AG10803 (cell line): Measurements from ENCODE around the gene CINP.

Experiments
- DNase-seq: peaks from one replicate; pipeline ENCODE4 v3.0.0; 2010; ENCODE audit warnings: low read depth
- H3K4me3 ChIP-seq: 2 replicates; pipeline ENCODE4 v1.5.1; 2011; ENCODE audit warnings: mild to moderate bottlenecking, low read length, control low read depth
- CTCF ChIP-seq: conservative IDR thresholded peaks from 2 replicates; pipeline ENCODE4 v1.5.1; 2011; ENCODE audit warnings: mild to moderate bottlenecking, low read length, control low read depth, inconsistent platforms

CINP gene

GRCh38 chr14:102344485-102344884 is 18.2 kb downstream of the CINP start:
- no peak for DNase-seq
- no peak for TF ChIP-seq CTCF
- no peak overlapping the region for H3K4me3 ChIP-seq

DNA sequence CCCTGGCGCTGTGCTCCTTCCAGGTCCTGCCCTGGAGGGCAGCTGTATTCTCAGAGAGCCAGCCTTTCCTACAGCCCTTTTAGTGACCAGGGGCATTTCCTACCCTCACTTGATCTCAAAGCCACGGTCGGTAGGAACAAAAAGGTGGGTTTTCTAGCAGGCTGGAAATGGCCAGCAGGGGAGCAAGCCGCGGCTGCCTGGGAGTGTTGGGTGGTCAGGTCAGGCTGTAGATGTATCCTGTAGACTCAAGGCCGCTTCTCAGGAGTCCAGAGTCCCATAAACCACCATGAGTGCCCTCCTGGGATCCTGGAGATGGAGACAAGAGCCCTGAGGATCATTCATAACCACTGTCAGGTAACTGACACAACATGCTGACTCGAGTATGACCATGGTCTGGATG is 18.6 kb downstream of the CINP start:
- no peak for DNase-seq
- no peak overlapping the region for H3K4me3 ChIP-seq
- TF ChIP-seq CTCF = no peak

DNA sequence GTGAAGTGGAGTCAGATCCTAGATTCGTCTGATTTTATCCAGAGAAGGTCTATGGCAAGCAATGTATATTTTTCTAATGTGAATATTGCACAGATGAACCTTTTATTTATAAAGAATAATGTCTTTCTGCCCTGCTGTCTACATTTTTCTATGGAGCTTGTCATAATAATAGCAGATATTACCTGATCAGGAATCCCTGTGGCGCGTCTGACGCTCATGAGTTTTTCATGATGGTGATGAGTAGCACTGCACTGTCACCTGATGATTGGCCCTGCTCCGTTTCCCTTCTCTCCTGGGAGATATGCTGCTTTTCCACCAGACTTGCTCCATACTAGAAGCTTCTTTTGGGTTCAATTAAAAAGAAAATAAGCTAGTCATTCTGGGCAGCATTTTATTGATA is 20.5 kb downstream of the CINP start:
- no peak for TF ChIP-seq CTCF
- no peak overlapping the region for H3K4me3 ChIP-seq
- no peak for DNase-seq

DNA sequence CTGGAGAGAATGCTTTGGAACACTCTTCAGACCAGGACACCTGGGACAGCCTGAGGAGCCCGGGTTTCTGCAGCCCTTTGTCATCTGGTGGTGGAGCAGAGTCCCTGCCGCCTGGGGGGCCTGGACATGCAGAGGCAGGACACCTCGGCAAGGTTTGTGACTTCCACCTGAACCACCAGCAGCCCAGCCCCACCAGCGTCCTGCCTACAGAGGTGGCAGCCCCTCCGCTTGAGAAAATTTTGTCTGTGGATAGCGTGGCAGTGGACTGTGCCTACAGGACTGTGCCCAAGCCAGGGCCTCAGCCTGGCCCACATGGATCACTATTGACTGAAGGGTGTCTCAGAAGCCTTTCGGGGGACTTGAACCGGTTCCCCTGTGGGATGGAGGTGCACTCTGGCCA is 21.1 kb downstream of the CINP start:
- no peak for DNase-seq
- TF ChIP-seq CTCF = no peak
- H3K4me3 ChIP-seq = no peak overlapping the region

DNA sequence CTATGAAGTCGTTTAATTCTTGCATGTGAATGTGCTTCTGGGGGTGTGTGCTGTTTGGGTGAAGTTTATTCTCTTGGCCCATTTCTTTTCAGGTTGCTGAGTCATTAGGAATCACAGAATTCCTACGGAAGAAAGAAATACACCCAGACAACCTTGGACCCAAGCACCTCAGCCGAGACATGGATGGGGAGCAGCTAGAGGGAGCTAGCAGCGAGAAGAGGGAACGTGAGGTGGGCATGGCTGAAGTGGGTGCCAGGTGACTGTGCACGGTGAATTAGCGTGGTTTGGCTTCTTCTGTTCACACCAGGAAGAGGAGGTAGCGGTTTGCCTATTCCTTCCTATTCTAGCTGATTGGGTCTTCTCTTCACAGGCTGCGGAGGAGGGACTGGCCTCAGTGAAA is 24.0 kb downstream of the CINP start:
- TF ChIP-seq CTCF = no peak
- no peak for DNase-seq
- no peak overlapping the region for H3K4me3 ChIP-seq

DNA sequence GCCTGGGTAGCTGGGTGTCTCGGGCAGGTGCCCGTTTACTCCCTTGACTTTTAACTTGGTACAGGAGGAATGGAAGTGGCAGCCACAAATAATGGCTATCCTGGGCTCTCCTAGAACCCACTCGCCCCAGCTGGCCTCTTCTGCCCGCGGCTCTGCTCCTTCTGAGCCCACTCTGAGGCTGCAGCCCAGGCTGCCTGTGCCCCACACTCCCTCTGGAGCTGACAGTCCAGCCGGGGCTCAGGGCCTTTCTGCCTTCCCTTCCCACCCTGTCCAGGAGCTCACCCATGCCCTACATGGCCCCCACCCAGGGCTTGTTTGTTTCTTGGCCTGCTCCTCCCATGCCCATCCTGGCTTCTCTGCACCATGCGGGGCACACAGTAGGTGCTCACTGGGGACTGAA is 27.5 kb downstream of the CINP start:
- no peak overlapping the region for H3K4me3 ChIP-seq
- no peak for TF ChIP-seq CTCF
- no peak for DNase-seq

GRCh38 chr14:102333795-102334705 is 28.6 kb downstream of the CINP start:
- DNase-seq = no peak
- TF ChIP-seq CTCF = no peak
- H3K4me3 ChIP-seq = no peak overlapping the region
